GM19025 (cell line): Measurements from ENCODE around the gene FYN.

ENCODE experiments used
- ATAC-seq: cut with Tn5 transposase; IDR thresholded peaks from one replicate; pipeline ENCODE4 v1.9.1; 2021; ENCODE audit warnings: mild to moderate bottlenecking, low read depth, moderate library complexity; ENCODE audit not compliant: unreplicated experiment

Gene FYN

DNA sequence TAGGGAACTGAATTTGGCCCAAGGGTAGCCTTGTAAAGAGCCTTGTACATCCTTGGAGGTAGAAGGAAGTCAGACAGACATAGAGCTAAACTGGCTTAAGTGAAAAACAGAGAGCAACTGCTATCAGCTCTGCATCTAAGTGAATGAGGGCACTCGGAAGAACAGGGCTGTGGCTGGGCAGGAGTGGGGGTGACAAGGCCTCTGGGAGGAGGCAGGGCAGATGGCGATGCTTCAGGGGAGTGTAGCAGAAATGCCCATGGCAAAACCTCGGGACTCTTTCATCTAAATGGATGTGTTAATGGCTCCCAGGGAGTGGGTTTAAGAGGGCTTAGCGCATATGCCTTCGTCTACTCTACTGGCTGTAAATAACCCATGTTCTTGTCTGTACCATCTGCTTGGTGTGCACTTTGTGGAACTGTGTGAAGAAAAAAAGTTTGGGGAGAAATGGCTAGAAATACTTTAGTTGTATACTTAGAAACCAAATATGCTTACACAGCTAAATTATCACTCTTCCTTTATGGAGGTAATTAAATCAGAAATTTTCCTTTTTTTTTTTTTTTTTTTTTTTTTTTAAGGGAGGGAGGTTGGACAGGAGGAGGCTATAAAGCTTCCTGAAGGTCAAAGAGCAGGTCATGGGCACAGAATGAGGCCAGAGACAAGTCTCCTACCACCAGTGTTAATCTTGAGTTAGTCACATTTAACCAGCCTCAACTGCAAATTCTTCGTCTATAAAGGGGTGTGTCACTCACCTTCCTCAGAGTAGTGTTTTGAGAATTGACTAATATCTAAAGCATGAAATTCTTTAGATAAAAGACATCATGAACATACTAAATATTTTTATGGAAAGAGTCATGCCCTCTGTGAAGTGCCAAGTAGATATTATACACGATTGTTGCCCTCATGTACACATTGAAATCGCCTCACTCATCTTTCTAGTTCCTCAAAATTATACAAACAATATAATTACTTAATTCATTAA lies 60.9 kb downstream of the FYN start:
- no peak for ATAC-seq

DNA sequence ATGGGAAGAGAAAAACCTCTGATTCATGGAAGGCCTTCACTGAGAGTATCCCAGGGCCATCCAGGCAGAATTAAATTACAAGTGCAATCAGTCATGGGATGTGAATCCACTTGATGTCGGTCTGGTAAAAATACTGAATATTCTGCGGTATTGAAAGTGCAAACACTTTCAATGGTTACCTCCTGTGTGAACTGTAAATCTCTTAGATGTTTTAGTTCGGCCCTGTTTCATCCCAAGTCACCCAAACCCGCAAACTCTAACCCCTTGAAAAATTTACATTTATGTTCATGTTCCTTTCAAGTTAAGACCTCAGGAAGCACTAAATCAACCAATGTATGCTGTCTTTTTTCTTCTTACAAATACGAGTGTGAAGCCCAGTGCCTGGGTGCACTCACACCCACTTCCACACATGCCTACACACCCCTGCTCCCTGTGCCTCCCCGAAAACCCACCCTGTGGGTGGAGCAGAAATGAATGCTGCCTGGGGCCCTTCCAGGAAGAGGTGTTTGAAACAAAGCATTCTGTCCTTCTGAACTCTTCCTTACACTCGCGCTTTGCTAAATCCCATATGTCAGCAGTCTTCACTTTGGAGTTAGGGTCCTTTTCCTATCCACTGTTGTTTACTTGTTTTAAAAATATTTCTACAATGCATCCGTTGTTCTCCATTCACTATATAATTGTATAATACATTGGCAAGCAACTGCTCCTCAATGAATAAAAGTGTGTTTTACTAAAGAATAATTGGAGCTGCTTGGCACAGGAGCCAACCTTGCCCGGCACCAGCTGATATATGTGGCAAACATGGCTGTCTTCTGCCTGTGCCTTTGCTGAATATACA lies 62.7 kb downstream of the FYN start:
- no peak for ATAC-seq

DNA sequence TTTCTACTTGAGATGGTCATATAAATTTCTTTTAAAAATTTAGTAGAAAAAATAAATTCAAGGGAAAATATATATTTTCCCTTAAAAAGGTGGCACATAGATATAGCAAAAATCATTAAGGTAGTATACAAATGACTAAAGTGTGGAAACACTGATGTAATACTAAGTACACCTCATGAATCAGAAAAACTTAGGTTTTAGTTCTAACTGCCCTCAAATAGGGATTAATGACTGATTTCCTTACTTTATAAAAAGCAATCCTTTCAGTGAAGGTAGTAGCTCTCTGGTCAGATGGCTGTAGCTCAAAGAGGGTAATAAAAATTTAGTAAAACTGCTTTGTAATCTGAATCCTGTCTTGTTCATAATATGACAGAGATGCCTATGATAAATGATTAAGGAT lies 63.5 kb downstream of the FYN start:
- ATAC-seq, result no peak

DNA sequence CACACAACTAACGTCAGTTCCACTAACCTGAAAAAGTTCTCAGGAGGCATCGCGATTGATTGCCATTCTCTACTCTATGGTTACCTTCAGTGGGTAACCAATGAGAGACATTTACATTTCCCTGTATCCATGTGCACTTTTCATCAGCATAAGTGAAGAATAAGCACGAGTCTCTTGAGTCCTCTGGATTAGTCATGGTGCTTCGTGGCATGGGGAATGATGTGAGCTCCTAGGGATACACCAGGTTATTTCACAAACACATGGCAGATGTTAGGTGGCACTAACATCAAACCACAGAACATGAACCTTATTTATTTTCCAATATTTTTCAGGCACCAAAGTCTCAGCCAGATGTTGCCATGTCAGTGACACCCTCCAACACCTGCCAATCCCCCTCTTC lies 64.0 kb downstream of the FYN start:
- ATAC-seq, result no peak

DNA sequence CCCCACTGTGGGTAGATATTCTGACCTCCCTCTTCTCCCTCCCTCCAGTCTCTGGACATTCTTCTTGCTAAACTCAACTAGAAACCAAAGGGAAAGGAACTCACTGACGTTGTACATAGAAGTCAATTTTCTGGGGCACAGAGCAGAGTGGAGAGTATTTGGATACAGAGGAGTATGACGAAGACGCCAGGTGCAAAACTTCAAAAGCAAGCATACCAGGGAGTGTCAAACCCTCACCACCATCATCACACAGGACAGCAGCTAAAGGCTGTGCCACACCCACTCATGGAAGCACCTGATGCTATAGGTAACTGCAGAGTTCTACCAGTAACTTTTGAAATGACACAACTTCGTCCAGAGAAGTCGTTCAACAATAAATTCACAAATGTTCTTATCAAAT lies 64.8 kb downstream of the FYN start:
- no peak for ATAC-seq

DNA sequence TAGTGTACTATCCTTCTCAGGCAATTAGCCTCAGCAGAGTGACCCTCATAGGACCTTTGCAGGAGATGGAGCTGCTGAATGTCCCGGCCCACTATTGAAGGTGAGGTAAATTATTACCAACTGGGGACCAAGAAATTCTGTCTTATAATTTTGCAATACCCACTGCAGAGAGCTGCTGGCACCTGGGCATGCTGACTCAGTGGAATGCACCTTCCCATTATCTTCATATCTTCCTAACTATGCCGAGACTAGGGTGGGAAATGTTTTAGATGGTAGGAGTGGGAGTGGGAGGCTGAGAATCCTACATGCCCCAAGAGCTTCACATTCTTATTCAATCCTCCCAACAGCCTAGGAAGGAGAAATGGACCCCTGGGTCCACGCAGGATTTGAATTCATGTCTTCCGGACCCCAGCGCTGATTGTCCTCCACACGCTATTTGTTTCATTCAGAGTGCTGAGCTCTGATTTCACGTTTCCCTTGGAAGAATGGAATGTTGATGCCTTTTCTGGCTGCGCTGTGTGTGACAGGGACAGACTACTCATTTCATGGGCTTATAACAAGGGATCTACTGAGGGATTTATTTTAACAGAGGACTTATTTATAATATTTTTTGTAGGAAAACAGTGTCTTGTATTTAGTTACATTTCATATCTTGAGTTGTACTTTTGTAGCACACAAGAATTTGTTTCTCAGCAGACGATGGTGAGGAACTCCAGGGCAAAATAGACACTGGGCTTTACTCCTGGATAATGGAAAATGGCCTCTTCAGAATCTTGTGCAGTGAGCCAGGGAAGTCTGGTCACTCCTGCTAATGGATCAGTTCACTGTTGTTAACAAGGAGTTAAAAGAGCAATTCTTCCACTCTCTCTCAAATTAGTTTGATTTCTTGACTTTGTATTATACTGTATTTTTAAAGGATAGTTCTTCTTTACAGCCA lies 66.4 kb downstream of the FYN start:
- ATAC-seq, result no peak

DNA sequence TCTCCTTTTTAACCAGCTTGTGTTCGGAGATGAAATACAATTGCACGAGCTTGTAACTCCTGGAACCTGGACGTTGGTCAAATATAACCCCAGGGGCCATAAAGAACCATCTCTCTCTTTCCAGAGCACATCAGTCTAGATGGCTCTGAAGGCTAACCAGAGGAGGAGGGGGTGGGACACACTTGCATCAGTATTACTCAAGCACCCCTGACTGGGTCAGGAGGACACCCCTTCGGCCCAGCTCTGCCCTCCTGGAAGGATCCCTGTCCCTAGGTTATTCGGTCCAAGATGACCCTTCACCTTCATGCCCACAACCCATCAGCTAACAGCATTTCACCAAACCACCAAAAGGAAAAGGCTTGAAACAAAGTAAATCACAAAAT lies 67.1 kb downstream of the FYN start:
- ATAC-seq, result no peak

DNA sequence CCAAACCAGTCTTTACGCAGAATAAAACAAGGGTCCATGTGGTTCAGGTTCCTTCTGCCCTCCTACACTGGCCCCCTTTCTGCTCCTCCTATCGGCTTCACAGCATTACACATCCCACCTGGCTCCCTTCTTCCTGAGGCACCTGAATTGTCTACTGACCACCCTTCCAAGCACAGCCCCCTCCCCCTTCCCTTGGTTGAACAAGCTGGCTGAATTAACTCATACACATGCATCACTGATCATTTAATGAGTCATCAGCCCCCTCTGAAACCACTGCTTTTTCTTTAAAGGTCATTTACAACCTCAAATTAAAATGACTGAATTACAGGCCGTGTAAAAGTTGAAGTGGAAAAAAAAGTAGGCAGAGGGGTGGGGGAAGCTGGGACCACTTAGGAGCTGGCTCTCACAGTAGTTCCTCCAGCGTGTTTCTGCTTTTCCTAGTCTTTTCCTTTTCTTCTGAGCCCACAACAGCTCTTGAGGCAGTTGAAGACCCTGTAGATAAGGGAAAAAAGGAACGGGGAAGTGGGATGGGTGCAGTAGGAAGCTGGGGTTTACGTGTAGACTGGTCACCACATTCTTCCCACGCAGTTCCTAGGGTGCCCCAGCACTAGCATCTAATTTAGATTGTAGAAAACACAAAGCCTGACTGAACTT lies 67.6 kb downstream of the FYN start:
- peak; percentile 37 for ATAC-seq

DNA sequence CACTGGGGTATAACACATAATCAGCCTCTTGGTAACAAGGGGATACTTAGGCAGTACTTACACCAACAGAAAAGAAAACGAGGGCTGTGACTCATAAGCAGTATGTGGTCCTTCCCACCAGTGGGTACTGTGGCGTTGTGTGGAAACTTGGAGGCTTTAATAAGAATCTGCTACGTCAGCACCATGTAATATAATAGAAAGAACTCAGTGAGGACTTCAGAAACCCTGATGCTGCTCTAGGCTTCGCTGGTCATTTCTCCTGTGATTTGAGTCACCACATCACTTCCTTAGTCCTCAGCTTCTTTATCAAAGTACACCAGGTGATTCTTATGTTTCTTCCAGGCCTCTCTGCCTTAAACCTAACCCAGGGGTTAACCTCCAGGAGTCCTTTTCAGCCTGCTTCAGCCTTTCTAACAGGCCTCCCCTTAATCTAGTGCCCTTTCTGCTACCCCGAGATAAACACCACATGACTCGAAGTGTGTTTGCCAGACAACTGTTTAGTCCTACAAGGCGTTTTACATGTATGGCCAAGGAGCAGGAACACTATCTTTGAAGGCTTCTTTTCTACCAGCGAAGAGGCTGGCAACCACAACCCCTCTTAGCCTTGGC lies 68.5 kb downstream of the FYN start:
- ATAC-seq, result peak; percentile 42

DNA sequence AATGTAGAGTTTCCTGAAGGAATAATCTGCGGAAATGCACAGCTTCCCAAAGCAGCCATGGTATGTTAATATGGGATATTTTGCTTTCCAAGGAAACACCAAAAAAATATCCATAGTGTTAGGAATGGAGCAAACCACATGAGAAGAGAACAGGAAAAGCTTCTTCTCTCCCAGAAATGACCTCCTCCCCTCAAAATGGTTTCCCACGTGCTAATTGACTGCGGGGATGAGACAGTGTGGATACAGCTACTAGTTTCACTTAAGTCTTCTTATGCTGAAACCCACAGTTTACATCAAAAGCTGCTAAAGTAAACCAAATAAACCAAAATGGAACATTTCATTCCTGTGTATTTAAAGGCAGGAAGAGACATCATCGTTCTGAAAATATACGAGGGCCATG lies 69.4 kb downstream of the FYN start:
- ATAC-seq, result no peak

DNA sequence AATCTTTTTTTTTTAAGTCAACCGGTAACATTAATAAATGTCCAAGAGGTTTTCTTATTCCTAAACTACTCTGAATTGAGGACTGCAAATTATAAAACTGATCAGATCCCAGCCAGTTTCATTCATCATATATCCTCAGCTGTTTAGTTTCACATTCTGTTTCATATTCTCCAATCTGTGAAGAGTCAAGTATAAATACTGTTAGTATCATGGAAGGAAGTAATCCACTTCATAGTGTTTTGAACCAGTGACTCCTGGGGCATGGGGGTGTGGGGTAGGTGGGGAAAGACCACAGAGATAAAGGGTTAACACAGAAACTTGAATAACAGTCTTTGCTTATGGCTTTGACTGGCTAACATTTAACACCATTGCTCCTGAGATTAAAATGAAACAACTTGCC lies 69.9 kb downstream of the FYN start:
- no peak for ATAC-seq

DNA sequence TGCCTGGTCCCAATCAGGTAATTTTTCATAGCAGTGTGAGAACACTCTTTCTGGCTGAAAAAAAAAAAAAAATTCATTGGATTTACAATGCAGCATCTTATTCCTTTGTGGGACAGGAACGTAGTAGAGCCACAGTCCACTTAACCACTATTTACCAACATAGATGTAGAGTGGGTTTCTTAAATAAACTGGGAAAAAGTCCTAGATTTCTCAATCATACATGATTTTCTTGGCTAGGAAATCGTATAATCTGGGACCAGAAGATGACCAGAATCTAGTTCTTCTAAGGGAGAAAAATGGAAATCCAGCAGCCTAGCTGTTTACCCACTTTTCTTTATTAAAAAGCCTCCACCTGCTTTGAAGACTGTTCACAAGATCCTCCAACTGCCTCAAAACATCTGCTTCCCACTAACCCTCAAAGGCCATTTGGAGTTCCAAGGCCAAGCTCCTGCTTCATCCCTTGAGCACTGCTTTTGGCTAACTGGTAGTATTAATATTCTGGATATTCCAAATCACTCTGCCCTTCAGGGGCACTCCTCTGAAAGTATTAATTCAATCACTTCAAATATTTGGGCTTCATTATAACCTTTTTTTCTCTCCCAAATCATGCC lies 70.4 kb downstream of the FYN start:
- ATAC-seq, result no peak

DNA sequence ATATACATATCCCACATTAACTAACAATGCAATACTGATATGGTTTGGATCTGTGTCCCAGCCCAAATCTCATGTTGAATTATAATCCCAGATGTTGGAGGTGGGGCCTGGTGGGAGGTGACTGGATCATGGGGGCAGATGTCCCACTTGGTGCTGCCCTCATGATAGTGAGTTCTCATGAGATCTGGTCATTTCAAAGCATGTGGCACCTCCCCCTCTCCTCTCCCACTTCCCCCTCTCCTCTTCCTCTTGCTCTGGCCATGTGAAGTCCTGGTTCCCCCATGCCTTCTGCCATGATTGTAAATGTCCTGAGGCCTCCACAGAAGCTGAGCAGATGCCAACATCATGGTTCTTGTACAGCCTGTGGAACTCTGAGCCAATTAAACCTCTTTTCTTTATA lies 71.2 kb downstream of the FYN start:
- no peak for ATAC-seq

DNA sequence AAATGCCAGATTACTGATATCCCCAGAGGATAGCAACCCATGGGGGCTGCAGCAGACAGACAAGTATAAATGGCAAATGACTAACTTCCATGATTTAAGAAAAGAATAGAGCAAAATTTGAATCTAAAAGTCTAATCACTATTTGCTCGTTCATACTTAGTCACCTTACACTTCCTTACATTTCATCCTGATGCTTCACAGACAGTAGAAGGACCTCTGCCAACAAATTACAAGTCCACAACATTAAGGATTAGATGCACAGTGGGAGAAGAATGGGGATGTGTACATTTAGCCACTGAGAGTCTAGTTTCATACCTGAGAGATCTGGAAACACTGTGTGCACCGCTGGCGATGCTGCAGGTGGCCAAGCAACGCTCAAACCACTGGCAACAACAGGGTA lies 72.4 kb downstream of the FYN start:
- no peak for ATAC-seq

DNA sequence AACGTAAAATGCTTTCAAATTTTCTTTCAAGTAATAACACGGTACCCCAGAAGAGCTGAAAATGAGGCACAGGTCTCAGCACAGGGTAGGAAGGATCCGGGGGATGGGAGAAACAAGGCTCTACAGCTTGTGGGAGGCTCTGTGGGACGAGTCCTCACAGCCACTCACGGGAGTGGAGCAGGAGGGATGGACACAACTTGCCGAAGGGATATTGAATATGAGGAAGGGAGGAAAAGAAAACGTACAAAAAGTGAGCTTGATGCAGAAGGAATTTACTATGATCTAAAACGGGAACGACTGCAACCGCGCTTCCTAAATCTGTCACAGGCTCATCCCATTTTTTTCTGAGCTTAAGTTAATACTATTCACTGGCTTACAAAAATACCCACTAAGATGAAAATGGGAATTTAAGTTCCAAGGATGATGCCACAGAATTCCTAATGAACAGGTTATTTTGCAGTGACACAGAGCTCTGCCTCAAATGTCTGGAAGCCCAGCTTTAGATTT lies 72.9 kb downstream of the FYN start:
- ATAC-seq, result no peak

DNA sequence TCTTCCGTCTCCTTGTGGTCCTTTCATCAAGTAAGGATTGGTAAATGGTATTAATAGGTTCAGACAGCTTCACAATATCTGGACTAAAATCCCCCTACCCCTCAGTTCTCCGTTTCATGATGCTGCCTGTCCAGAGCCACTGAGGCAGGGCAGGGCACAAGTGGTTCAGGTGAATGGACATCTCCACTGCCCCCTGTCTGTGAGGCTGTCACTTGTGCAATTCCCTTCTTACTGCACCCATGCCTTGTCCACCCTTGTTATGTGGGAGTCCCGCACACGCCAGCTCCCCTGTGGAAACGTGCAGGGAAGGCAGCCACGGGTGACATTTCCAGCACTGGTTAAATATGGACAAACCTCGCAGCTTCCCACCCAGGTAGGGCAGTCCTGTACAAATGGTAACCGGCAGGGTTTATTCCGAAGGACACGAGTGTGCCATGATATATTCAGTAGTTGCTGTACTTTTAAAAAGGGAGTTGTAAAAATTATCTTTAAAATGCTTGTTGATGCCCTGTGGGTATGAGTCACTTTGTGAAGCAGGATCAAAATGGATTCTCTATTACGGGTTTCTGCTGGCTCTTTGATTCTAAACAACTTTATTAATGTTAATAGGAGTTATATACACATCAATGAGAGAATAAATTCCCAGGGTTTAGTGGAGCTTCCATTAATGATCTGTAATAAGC lies 73.5 kb downstream of the FYN start:
- ATAC-seq, result no peak

DNA sequence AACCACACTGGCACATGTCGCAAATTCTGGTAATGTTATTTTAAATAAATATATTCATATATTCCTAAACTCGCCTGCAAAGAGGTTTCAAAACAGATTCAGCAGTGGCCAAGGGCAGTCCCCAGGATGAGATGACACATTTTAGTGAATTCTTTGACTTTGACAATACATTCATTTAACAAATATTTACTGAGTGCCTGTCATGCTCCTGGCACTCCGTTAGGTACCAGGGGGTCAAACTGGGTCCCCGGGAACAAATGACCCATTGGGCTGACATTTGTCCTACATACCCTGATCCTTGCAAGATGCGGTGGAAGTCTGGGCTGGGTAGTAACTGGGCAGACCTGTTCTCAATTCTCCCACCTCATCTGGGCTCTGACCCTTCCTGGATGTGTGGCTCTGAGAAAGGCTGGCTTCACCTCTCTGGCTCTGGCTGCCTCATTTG lies 74.9 kb downstream of the FYN start:
- ATAC-seq, result no peak

DNA sequence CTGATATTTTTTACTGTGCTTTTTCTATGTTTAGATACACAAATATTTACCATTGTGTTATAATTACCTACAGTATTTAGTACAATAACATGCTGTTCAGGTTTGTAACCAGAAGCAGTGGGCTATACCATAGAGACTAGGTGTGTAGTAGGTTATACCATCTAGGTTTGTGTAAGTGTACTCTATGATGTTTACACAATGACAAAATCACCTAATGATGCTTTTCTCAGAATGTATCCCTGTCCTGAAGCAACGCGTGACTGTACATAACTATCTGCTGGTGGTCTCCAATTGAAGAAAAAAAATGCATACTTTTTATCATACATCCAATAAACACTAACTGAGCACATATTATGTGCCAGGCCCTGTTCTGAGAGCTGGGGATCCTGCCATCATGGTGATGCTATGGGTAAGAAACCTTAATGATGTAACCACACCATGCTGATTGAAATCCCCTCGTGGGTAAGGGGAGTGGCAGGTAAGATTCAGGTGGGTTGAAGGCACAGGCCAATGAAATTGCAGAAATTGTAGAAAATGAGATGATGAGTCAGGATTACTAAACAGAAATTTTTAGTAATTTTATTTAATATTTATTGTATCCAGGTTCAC lies 76.8 kb downstream of the FYN start:
- no peak for ATAC-seq
